Measurements from ENCODE around the gene RC3H1. TPM values are rescaled to one million over a fixed set of nuclear protein-coding genes. Genes with fewer than 3 reads are reported as not detected.

RC3H1 gene
- total and polyA plus RNA-seq, 3 donors from 2014 or later: 14.3 to 40.9 (median 39.8) TPM

DNA sequence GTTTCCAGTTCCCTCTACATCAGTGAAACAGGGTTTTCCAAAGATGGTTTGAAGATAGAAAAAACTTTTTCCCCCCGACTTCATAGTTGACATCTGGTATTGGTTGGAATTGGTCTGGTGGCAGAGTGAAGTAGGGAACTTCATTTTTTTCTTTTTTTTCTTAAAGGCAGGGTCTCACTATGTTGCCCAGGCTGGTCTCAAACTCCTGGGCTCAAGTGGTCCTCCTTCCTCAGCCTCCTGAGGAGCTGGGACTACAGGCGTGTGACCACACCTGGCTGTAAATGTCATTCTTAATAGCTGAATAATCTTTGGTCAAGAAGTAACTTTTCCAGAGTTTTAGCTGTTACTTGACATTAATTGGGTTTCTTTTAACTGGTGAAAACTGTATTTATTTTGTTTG is 132.3 kb downstream of the RC3H1 start:
- Histone ChIP-seq H3K9me3 (no peaks in the 10 kb centered on the region), H3K4me1 (no peaks in the 10 kb centered on the region), H3K36me3 (ENCODE audit: low read depth, missing control alignments) (no peaks in the 10 kb centered on the region), H3K4me3 (no peak overlapping the region), H3K27ac (no peak overlapping the region), H3K27me3 (no peaks in the 10 kb centered on the region)
- no peak for TF ChIP-seq POLR2A (IDR thresholded peaks at IDR 0.05)
- TF ChIP-seq, protein P1, sequence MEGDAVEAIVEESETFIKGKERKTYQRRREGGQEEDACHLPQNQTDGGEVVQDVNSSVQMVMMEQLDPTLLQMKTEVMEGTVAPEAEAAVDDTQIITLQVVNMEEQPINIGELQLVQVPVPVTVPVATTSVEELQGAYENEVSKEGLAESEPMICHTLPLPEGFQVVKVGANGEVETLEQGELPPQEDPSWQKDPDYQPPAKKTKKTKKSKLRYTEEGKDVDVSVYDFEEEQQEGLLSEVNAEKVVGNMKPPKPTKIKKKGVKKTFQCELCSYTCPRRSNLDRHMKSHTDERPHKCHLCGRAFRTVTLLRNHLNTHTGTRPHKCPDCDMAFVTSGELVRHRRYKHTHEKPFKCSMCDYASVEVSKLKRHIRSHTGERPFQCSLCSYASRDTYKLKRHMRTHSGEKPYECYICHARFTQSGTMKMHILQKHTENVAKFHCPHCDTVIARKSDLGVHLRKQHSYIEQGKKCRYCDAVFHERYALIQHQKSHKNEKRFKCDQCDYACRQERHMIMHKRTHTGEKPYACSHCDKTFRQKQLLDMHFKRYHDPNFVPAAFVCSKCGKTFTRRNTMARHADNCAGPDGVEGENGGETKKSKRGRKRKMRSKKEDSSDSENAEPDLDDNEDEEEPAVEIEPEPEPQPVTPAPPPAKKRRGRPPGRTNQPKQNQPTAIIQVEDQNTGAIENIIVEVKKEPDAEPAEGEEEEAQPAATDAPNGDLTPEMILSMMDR (IDR thresholded peaks at IDR 0.05): no peak
- intact Hi-C loops (cut with DNase I; ENCODE audit: low total_unique reads): no loop called here
- DNase-seq: no peak
- WGBS, 2 donors: 97 to 98% methylated on average over 2 of the region's 2 CpGs

DNA sequence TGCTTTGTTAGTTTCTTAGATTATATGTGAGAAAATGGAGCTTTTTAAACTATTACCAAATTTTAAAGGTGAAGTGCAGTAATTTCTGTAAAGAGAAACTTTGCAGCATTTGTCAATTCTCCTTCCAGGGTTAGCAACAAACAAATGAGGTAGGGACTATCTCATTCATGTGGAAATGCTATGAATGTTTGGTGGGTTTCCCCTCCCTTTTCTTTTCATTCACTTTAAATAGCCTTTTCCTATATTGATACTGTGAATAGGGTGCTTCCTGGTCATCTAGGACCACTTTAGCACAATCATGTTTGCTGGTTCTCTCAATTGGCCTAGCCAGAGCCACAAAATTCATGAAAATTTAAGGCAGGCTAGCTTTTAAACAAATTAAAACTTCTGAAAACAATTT is 133.4 kb downstream of the RC3H1 start:
- Histone ChIP-seq H3K36me3 (ENCODE audit: low read depth, missing control alignments) (no peaks in the 10 kb centered on the region), H3K27me3 (no peaks in the 10 kb centered on the region), H3K9me3 (no peaks in the 10 kb centered on the region), H3K4me3 (no peak overlapping the region), H3K27ac (no peak overlapping the region), H3K4me1 (no peaks in the 10 kb centered on the region)
- intact Hi-C loops (cut with DNase I; ENCODE audit: low total_unique reads): no loop called here
- no peak for DNase-seq
- TF ChIP-seq, protein P1 (IDR thresholded peaks at IDR 0.05): no peak
- TF ChIP-seq POLR2A (IDR thresholded peaks at IDR 0.05): no peak

DNA sequence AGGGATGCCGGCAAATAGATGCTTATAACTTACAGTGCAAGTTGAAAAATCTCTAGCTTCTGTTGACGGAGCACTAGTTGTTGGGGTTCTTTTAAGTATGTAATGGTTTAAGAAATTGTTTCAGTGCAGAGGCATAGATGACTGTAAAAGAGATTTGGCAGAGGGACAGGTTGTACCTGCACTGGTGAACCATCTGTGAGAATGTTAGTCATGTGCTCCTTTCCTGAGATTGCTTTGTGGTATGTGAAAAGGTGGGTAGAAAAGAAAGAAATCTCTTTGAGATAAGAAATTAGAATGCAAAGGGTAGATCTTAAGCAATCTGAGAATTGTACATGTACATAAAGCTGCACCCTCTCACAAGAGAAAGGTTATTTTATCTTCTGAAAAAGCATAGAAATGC is 134.5 kb downstream of the RC3H1 start:
- Histone ChIP-seq H3K27me3 (no peaks in the 10 kb centered on the region), H3K4me3 (no peak overlapping the region), H3K27ac (no peak overlapping the region), H3K4me1 (no peaks in the 10 kb centered on the region), H3K9me3 (no peaks in the 10 kb centered on the region), H3K36me3 (ENCODE audit: low read depth, missing control alignments) (no peaks in the 10 kb centered on the region)
- 97 to 100% methylated on average over 2 of the region's 2 CpGs for WGBS, 2 donors
- no peak for DNase-seq
- TF ChIP-seq POLR2A (IDR thresholded peaks at IDR 0.05): no peak
- TF ChIP-seq, protein P1 (IDR thresholded peaks at IDR 0.05): no peak
- intact Hi-C loops (cut with DNase I; ENCODE audit: low total_unique reads): no loop called here

DNA sequence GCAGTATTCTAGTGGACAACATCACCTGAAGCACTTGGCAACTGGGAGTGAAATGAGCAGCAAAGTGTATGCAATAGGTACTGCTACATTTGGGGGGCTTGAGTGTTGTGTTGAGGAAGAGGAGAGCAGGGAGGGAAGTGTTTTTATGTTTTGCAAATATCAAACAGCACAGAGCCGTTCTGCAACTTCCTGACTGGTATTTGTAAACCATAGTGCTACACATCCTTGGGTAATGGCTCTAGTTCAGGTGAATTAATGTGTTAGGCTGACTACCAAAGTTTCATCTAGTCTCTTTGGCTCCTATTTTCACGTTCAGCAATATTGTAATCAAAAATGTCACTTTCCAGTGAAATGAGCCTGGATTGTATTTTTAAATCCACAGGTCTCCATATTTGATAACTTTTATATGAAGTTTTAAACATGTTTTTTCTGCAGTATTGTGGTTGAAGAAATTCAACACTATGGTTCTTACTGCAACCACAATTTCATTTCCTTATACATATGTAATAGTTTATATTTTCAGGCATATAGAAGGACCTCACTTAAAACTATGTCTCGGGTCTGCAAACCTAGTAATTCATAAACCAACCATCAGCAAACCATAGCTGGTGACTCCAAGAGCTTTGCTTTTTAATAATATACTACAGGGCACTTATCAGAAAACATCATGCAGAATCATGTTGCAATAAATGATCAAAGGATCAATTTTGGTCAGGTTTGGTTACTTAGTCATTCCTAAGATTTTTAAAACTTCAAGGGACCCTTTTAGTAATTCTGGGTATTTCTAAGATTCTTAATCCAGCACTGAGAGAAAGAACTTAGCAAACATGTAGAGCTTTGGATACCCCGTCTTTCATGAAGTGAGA is 135.2 kb downstream of the RC3H1 start:
- intact Hi-C loops (cut with DNase I; ENCODE audit: low total_unique reads): no loop called here
- WGBS, 2 donors: 91 to 92% methylated on average over 4 of the region's 4 CpGs

More for the DNA sequence above, 135.2 kb downstream of the RC3H1 start:
- Histone ChIP-seq H3K4me3 (no peak overlapping the region), H3K4me1 (no peaks in the 10 kb centered on the region), H3K9me3 (no peaks in the 10 kb centered on the region), H3K27ac (no peak overlapping the region), H3K27me3 (no peaks in the 10 kb centered on the region), H3K36me3 (ENCODE audit: low read depth, missing control alignments) (no peaks in the 10 kb centered on the region)
- TF ChIP-seq POLR2A (IDR thresholded peaks at IDR 0.05): no peak
- TF ChIP-seq, protein P1 (IDR thresholded peaks at IDR 0.05): no peak
- DNase-seq: no peak

Data from testis (tissue), 3 donors.